ENCODE results near the gene TBP. TPM values are rescaled to one million over a fixed set of nuclear protein-coding genes. Genes with fewer than 3 reads are reported as not detected.
"Not testable (repeated sequence)": the region's sequence is repeated elsewhere in the genome, so short reads cannot be mapped to it uniquely, and the experiment has no call there.

The TBP gene
- 18.5 TPM for polyA plus RNA-seq (2012; ENCODE audit: missing spikeins)

- FAIRE-seq (peak; percentile 100), DNase-seq (ENCODE audit: insufficient read length) (peak; percentile 68)
- TF ChIP-seq POLR2A (IDR thresholded peaks at IDR 0.05; ENCODE audit: low read depth, low read length) (peak; percentile 74), POLR2AphosphoS5 (IDR thresholded peaks at IDR 0.05; ENCODE audit: low read depth, low read length) (peak; percentile 50), TAF1 (IDR thresholded peaks at IDR 0.05; ENCODE audit: borderline replicate concordance, low read depth, low read length) (peak; percentile 52; the same call in 1 of the 2 replicates)
Measured at GRCh38 chr6:170554013-170554795, at the start of gene TBP. Gene TBP (plus strand): TSS chr6:170554369. CDS start chr6:170557030, 2,661 bp downstream.

DNA sequence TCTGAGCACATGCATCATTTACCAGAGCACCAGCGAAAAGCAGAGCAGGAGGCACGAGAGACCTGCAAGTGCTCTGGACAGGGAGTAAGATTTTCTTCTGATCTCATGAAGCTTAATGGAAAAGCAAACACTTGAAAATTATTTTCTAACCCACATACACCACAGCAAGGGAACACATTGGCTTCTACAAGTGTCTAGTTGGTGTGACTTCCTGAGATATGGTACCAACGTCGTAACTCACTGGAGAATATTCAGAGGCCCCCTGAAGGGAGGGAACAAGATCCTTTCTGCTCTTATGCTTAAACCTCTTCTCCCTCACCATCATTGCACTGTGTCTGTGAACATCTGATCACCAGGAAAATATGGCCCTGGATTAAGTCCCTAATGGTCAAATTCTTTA is 49.7 kb upstream of the TBP start:
- TF ChIP-seq TAF1 (IDR thresholded peaks at IDR 0.05; ENCODE audit: borderline replicate concordance, low read depth, low read length) (no peak), POLR2AphosphoS5 (IDR thresholded peaks at IDR 0.05; ENCODE audit: low read depth, low read length) (no peak), POLR2A (IDR thresholded peaks at IDR 0.05; ENCODE audit: low read depth, low read length) (no peak)
- DNase-seq (ENCODE audit: insufficient read length): no peak
- no peak for FAIRE-seq

GRCh38 chr6:170505306-170505705 is 48.9 kb upstream of the TBP start:
- FAIRE-seq: no peak
- TF ChIP-seq POLR2A (IDR thresholded peaks at IDR 0.05; ENCODE audit: low read depth, low read length) (no peak), POLR2AphosphoS5 (IDR thresholded peaks at IDR 0.05; ENCODE audit: low read depth, low read length) (no peak), TAF1 (IDR thresholded peaks at IDR 0.05; ENCODE audit: borderline replicate concordance, low read depth, low read length) (no peak)

DNA sequence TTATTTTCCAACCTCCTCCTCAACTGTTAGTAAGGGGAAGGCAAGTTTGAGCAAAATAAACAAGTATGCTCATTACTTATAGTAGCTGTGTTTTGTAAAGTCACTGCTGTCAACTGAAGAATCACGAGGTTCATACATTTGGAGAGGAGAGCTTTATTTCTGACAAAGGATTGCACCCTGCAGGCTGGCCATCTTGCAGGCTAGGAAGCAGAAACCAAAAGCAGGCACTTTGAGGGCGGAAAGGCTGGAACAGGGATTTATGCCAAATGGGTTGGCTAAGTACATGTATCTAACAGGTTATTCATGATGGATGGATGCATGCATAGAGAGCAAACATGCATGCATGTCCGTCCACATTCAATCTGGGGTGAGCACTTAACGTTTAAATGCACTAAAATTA is 47.7 kb upstream of the TBP start:
- DNase-seq (ENCODE audit: insufficient read length) (no peak), FAIRE-seq (no peak)
- TF ChIP-seq TAF1 (IDR thresholded peaks at IDR 0.05; ENCODE audit: borderline replicate concordance, low read depth, low read length): no peak
- no peak for TF ChIP-seq POLR2A (IDR thresholded peaks at IDR 0.05; ENCODE audit: low read depth, low read length)
- TF ChIP-seq POLR2AphosphoS5 (IDR thresholded peaks at IDR 0.05; ENCODE audit: low read depth, low read length): no peak

More at GRCh38 chr6:170505306-170505705, 48.9 kb upstream of the TBP start:
- DNase-seq (ENCODE audit: insufficient read length): no peak

GRCh38 chr6:170507728-170508127 is 46.4 kb upstream of the TBP start:
- not testable (repeated sequence) for FAIRE-seq; DNase-seq (ENCODE audit: insufficient read length)

DNA sequence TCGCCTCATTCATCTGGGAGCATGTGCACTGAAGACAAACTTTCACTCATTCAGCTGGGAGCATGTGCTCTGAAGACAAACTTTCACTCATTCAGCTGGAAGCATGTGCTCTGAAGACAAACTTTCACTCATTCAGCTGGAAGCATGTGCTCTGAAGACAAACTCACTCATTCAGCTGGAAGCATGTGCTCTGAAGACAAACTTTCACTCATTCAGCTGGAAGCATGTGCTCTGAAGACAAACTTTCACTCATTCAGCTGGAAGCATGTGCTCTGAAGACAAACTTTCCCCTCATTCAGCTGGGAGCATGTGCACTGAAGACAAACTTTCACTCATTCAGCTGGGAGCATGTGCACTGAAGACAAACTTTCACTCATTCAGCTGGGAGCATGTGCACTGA is 45.9 kb upstream of the TBP start:
- FAIRE-seq; DNase-seq (ENCODE audit: insufficient read length): not testable (repeated sequence)

GRCh38 chr6:170508892-170509722 is 45.1 kb upstream of the TBP start:
- FAIRE-seq; DNase-seq (ENCODE audit: insufficient read length): not testable (repeated sequence)

GRCh38 chr6:170509723-170510018 is 44.5 kb upstream of the TBP start:
- no peak for DNase-seq (ENCODE audit: insufficient read length)
- TF ChIP-seq POLR2AphosphoS5 (IDR thresholded peaks at IDR 0.05; ENCODE audit: low read depth, low read length) (no peak), TAF1 (IDR thresholded peaks at IDR 0.05; ENCODE audit: borderline replicate concordance, low read depth, low read length) (no peak), POLR2A (IDR thresholded peaks at IDR 0.05; ENCODE audit: low read depth, low read length) (no peak)
- no peak for FAIRE-seq

DNA sequence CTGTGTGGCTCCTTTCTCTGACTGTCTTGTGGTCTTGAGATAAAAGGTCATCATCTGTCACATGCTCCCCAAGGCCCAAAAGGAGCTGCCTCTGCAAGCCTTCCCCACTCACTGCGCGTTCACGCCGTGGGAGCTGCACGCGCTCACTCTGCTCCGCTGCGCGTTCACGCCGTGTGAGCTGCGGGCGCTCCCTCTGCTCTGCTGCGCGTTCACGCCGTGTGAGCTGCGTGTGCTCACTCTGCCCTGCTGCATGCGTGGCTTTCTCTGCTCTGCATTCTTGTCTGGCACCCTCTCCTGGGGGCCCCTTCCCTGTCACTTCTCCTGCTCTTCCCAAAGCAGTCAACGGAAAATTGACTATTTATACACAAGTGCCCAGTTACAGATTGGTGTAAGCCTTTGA is 43.5 kb upstream of the TBP start:
- TF ChIP-seq TAF1 (IDR thresholded peaks at IDR 0.05; ENCODE audit: borderline replicate concordance, low read depth, low read length): no peak
- TF ChIP-seq POLR2A (IDR thresholded peaks at IDR 0.05; ENCODE audit: low read depth, low read length): no peak
- no peak for TF ChIP-seq POLR2AphosphoS5 (IDR thresholded peaks at IDR 0.05; ENCODE audit: low read depth, low read length)
- DNase-seq (ENCODE audit: insufficient read length): no peak
- no peak for FAIRE-seq

GRCh38 chr6:170512249-170512648 is 41.9 kb upstream of the TBP start:
- no peak for DNase-seq (ENCODE audit: insufficient read length)
- no peak for FAIRE-seq
- no peak for TF ChIP-seq POLR2A (IDR thresholded peaks at IDR 0.05; ENCODE audit: low read depth, low read length)

- FAIRE-seq (no peak), DNase-seq (ENCODE audit: insufficient read length) (no peak)
- TF ChIP-seq TAF1 (IDR thresholded peaks at IDR 0.05; ENCODE audit: borderline replicate concordance, low read depth, low read length): no peak
- no peak for TF ChIP-seq POLR2A (IDR thresholded peaks at IDR 0.05; ENCODE audit: low read depth, low read length)
- no peak for TF ChIP-seq POLR2AphosphoS5 (IDR thresholded peaks at IDR 0.05; ENCODE audit: low read depth, low read length)
Measured at GRCh38 chr6:170514908-170515307, 39.3 kb upstream of the TBP start.

- DNase-seq (ENCODE audit: insufficient read length) (no peak), FAIRE-seq (no peak)
- TF ChIP-seq POLR2A (IDR thresholded peaks at IDR 0.05; ENCODE audit: low read depth, low read length) (no peak), POLR2AphosphoS5 (IDR thresholded peaks at IDR 0.05; ENCODE audit: low read depth, low read length) (no peak)
Measured at GRCh38 chr6:170516783-170517616, 37.2 kb upstream of the TBP start.

Measured in GM12892 (cell line).